ENCODE measurements around the gene TAB2. TPM values are rescaled to one million over a fixed set of nuclear protein-coding genes. Genes with fewer than 3 reads are reported as not detected.

Gene TAB2
- total and polyA plus RNA-seq, 9 of the 15 experiments (the other 6 are each of a cell fraction or from before 2014, with no cell fraction given): 9.1 to 38.3 (median 18.6) TPM

DNA sequence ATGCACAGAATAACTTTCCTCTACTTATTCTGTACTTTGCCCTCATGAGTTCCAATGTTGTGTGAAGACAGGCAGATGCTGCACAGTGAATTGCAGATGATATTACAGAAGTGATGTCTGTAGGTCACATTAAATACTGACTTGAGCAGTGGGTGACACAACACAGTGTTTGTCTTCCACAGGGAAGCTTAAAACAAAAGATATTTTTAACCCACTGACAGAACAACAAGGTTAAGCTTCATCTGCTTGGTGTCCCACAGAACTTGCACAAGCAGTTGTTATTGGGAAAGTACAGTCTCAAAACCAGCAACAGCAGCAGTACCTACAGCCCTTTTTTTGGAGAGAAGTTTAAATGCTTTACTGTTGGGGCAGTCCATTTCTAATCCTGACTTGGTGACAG is 93.0 kb downstream of the TAB2 start:
- Histone ChIP-seq H3K27ac (ENCODE audit: extremely low read depth, low read depth, low read length) (no peak overlapping the region), H3K4me2 (ENCODE audit: insufficient read depth, low read length) (no peak overlapping the region), H3K36me3 (ENCODE audit: control insufficient read depth, insufficient read depth, low read length) (peaks cover 19% of the 10 kb centered on the region; the same call in 2 of the 3 replicates), H3K27me3 (ENCODE audit: control insufficient read depth in 2 of 2, insufficient read depth in 2 of 2, low read length in 2 of 2) (no peaks in the 10 kb centered on the region), H3K9me3 (replicated peaks; ENCODE audit: control insufficient read depth, insufficient read depth, low read depth, low read length) (no peaks in the 10 kb centered on the region), H3K79me2 (ENCODE audit: control insufficient read depth, insufficient read depth, low read length) (no peaks in the 10 kb centered on the region), H3K4me1 (replicated peaks in 1 of 2; ENCODE audit: control insufficient read depth in 2 of 2, insufficient read depth in 2 of 2, low read length in 2 of 2) (no peaks in the 10 kb centered on the region), H3K9me1 (ENCODE audit: control insufficient read depth, insufficient read depth, low read length) (no peaks in the 10 kb centered on the region), H3K9ac (ENCODE audit: insufficient read depth in 1 of 2, low read depth in 2 of 2, low read length in 2 of 2) (no peak overlapping the region), H2AFZ (ENCODE audit: low read depth, low read length) (no peak overlapping the region), H3K4me3 (no peak overlapping the region), H4K20me1 (replicated peaks; ENCODE audit: control insufficient read depth, insufficient read depth, low read length) (no peaks in the 10 kb centered on the region)
- intact Hi-C loops (cut with micrococcal nuclease) (no loop called here), in situ Hi-C loops (cut with MboI) (no loop called here)
- DNase-seq (ENCODE audit: extremely low read depth in 1 of 4, low spot score in 3 of 4): no peak
- CTCF ChIA-PET (ENCODE audit: low intra/inter-chr PET ratio): no interaction called here
- no peak for ATAC-seq
- BruUV-seq (replicated peaks): TSS peak; percentile 17
- POLR2A ChIA-PET: interaction anchor here (0.7 to 1.3 kb wide), 3 partner anchors 9 to 17 kb away, joined by 3 to 4 read pairs (median 3); no protein-coding TSS in a partner anchor
- FAIRE-seq: no peak
- no peak for TF ChIP-seq PPARD (CRISPR knock-in tag; IDR thresholded peaks at IDR 0.05)
- TF ChIP-seq NELFE (IDR thresholded peaks at IDR 0.05; ENCODE audit: insufficient read depth, insufficient read length): no peak
- no peak for TF ChIP-seq NFRKB (IDR thresholded peaks at IDR 0.05; ENCODE audit: low read depth)
- TF ChIP-seq PTRF (tag; IDR thresholded peaks at IDR 0.05): no peak
- no peak for TF ChIP-seq ZNF384 (IDR thresholded peaks at IDR 0.05; ENCODE audit: low read depth, low read length)
- TF ChIP-seq, protein P1, sequence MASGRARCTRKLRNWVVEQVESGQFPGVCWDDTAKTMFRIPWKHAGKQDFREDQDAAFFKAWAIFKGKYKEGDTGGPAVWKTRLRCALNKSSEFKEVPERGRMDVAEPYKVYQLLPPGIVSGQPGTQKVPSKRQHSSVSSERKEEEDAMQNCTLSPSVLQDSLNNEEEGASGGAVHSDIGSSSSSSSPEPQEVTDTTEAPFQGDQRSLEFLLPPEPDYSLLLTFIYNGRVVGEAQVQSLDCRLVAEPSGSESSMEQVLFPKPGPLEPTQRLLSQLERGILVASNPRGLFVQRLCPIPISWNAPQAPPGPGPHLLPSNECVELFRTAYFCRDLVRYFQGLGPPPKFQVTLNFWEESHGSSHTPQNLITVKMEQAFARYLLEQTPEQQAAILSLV (tag; IDR thresholded peaks at IDR 0.05): no peak
- no peak for TF ChIP-seq DPF2 (IDR thresholded peaks at IDR 0.05)
- TF ChIP-seq, protein P2, sequence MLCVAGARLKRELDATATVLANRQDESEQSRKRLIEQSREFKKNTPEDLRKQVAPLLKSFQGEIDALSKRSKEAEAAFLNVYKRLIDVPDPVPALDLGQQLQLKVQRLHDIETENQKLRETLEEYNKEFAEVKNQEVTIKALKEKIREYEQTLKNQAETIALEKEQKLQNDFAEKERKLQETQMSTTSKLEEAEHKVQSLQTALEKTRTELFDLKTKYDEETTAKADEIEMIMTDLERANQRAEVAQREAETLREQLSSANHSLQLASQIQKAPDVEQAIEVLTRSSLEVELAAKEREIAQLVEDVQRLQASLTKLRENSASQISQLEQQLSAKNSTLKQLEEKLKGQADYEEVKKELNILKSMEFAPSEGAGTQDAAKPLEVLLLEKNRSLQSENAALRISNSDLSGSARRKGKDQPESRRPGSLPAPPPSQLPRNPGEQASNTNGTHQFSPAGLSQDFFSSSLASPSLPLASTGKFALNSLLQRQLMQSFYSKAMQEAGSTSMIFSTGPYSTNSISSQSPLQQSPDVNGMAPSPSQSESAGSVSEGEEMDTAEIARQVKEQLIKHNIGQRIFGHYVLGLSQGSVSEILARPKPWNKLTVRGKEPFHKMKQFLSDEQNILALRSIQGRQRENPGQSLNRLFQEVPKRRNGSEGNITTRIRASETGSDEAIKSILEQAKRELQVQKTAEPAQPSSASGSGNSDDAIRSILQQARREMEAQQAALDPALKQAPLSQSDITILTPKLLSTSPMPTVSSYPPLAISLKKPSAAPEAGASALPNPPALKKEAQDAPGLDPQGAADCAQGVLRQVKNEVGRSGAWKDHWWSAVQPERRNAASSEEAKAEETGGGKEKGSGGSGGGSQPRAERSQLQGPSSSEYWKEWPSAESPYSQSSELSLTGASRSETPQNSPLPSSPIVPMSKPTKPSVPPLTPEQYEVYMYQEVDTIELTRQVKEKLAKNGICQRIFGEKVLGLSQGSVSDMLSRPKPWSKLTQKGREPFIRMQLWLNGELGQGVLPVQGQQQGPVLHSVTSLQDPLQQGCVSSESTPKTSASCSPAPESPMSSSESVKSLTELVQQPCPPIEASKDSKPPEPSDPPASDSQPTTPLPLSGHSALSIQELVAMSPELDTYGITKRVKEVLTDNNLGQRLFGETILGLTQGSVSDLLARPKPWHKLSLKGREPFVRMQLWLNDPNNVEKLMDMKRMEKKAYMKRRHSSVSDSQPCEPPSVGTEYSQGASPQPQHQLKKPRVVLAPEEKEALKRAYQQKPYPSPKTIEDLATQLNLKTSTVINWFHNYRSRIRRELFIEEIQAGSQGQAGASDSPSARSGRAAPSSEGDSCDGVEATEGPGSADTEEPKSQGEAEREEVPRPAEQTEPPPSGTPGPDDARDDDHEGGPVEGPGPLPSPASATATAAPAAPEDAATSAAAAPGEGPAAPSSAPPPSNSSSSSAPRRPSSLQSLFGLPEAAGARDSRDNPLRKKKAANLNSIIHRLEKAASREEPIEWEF (CRISPR knock-in tag; IDR thresholded peaks at IDR 0.05): no peak
- TF ChIP-seq GATAD2B (IDR thresholded peaks at IDR 0.05; ENCODE audit: borderline replicate concordance): no peak
- TF ChIP-seq RCOR1 (IDR thresholded peaks at IDR 0.05; ENCODE audit: borderline replicate concordance in 1 of 2, low read depth in 2 of 2, low read length in 2 of 2): no peak
- TF ChIP-seq, protein P3, sequence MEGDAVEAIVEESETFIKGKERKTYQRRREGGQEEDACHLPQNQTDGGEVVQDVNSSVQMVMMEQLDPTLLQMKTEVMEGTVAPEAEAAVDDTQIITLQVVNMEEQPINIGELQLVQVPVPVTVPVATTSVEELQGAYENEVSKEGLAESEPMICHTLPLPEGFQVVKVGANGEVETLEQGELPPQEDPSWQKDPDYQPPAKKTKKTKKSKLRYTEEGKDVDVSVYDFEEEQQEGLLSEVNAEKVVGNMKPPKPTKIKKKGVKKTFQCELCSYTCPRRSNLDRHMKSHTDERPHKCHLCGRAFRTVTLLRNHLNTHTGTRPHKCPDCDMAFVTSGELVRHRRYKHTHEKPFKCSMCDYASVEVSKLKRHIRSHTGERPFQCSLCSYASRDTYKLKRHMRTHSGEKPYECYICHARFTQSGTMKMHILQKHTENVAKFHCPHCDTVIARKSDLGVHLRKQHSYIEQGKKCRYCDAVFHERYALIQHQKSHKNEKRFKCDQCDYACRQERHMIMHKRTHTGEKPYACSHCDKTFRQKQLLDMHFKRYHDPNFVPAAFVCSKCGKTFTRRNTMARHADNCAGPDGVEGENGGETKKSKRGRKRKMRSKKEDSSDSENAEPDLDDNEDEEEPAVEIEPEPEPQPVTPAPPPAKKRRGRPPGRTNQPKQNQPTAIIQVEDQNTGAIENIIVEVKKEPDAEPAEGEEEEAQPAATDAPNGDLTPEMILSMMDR (IDR thresholded peaks at IDR 0.05 in 2 of 3, conservative IDR thresholded peaks at IDR 0.05 in 1 of 3; ENCODE audit: insufficient read depth in 2 of 3, low read depth in 1 of 3, low read length in 3 of 3): no peak
- no peak for TF ChIP-seq SIN3B (IDR thresholded peaks at IDR 0.05; ENCODE audit: low read depth)
- no peak for TF ChIP-seq TEAD1 (CRISPR knock-in tag; IDR thresholded peaks at IDR 0.05)
- TF ChIP-seq, protein P4, sequence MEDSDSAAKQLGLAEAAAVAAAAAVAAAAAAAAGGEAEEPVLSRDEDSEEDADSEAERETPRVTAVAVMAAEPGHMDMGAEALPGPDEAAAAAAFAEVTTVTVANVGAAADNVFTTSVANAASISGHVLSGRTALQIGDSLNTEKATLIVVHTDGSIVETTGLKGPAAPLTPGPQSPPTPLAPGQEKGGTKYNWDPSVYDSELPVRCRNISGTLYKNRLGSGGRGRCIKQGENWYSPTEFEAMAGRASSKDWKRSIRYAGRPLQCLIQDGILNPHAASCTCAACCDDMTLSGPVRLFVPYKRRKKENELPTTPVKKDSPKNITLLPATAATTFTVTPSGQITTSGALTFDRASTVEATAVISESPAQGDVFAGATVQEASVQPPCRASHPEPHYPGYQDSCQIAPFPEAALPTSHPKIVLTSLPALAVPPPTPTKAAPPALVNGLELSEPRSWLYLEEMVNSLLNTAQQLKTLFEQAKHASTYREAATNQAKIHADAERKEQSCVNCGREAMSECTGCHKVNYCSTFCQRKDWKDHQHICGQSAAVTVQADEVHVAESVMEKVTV (CRISPR knock-in tag; IDR thresholded peaks at IDR 0.05): no peak
- TF ChIP-seq BRD4 (IDR thresholded peaks at IDR 0.05): no peak
